MM.1S (cell line): ENCODE results near the gene PRR33.

ENCODE experiments used
- DNase-seq: peaks from one replicate; pipeline ENCODE4 v3.0.0-alpha.2; 2015
- H2AFZ ChIP-seq: fragments of 300-600 bp; sonication (generic); 2 replicates; pipeline ENCODE4 v1.6.0; 2016; ENCODE audit warnings: antibody characterized with exemption, low read length
- H3F3A ChIP-seq: fragments of 300-600 bp; sonication (generic); 2 replicates; pipeline ENCODE4 v1.6.1; 2016; ENCODE audit warnings: mild to moderate bottlenecking, antibody characterized with exemption, low read length, moderate library complexity, mixed read lengths; ENCODE audit not compliant: insufficient read depth
- H3K27ac ChIP-seq: fragments of 300-600 bp; sonication (generic); 2 replicates; pipeline ENCODE4 v1.5.1; 2016; ENCODE audit warnings: mild to moderate bottlenecking, low read length
- H3K27me3 ChIP-seq: fragments of 300-600 bp; sonication (generic); replicated peaks from 2 replicates; pipeline ENCODE4 v1.6.0; 2016; ENCODE audit warnings: low read length; ENCODE audit not compliant: insufficient read depth
- H3K36me3 ChIP-seq: fragments of 300-600 bp; sonication (generic); replicated peaks from 2 replicates; pipeline ENCODE4 v1.6.1; 2016; ENCODE audit warnings: mild to moderate bottlenecking, low read length, mixed read lengths; ENCODE audit not compliant: insufficient read depth
- H3K4me1 ChIP-seq: fragments of 300-600 bp; sonication (generic); 2 replicates; pipeline ENCODE4 v1.6.1; 2016; ENCODE audit warnings: low read length, mixed read lengths
- H3K4me2 ChIP-seq: fragments of 300-600 bp; sonication (generic); 2 replicates; pipeline ENCODE4 v1.6.0; 2016; ENCODE audit warnings: low read depth, low read length
- H3K4me3 ChIP-seq: fragments of 300-600 bp; sonication (generic); 2 replicates; pipeline ENCODE4 v1.5.1; 2016; ENCODE audit warnings: low read length, mixed read lengths
- H3K79me2 ChIP-seq: fragments of 300-600 bp; sonication (generic); 2 replicates; pipeline ENCODE4 v1.6.1; 2016; ENCODE audit warnings: mixed run types, low read length, mixed read lengths
- H3K9ac ChIP-seq: fragments of 300-600 bp; sonication (generic); 2 replicates; pipeline ENCODE4 v1.6.1; 2016; ENCODE audit warnings: low read length, mixed read lengths
- H3K9me2 ChIP-seq: fragments of 300-600 bp; sonication (generic); replicated peaks from 2 replicates; pipeline ENCODE4 v1.6.1; 2016; ENCODE audit warnings: mild to moderate bottlenecking, low read length, mixed read lengths; ENCODE audit not compliant: insufficient read depth
- H3K9me3 ChIP-seq: fragments of 300-600 bp; sonication (generic); replicated peaks from 2 replicates; pipeline ENCODE4 v1.6.1; 2016; ENCODE audit warnings: mild to moderate bottlenecking, low read length, mixed read lengths; ENCODE audit not compliant: insufficient read depth
- H4K20me1 ChIP-seq: fragments of 300-600 bp; sonication (generic); 2 replicates; pipeline ENCODE4 v1.6.1; 2016; ENCODE audit warnings: mild to moderate bottlenecking, low read length, moderate library complexity, mixed read lengths; ENCODE audit not compliant: insufficient read depth
- CTCF ChIP-seq: fragments of 300-600 bp; sonication (generic); IDR thresholded peaks from 2 replicates; pipeline ENCODE4 v1.5.1; 2016; ENCODE audit warnings: antibody characterized with exemption, low read length, mixed read lengths
- EZH2 ChIP-seq: fragments of 300-600 bp; sonication (generic); optimal IDR thresholded peaks from 2 replicates; pipeline ENCODE3; 2017; ENCODE audit warnings: low read depth, mild to moderate bottlenecking, antibody characterized with exemption, low read length, mixed read lengths
- EZH2phosphoT487 ChIP-seq: fragments of 300-600 bp; sonication (generic); IDR thresholded peaks from 2 replicates; pipeline ENCODE4 v1.6.1; 2018; ENCODE audit warnings: antibody characterized with exemption, low read length

PRR33 gene

GRCh38 chr11:1894759-1895158 lies 3.1 kb upstream of the PRR33 start:
- H3K4me3 ChIP-seq = no peak overlapping the region
- H3K9ac ChIP-seq = no peak overlapping the region
- DNase-seq = no peak
- H3K9me3 ChIP-seq = no peaks in the 10 kb centered on the region
- H3K4me2 ChIP-seq = no peak overlapping the region
- H3K79me2 ChIP-seq = no peaks in the 10 kb centered on the region
- no peaks in the 10 kb centered on the region for H3K4me1 ChIP-seq
- H3K36me3 ChIP-seq = no peaks in the 10 kb centered on the region
- H3K27ac ChIP-seq = no peak overlapping the region
- no peaks in the 10 kb centered on the region for H3K9me2 ChIP-seq
- no peaks in the 10 kb centered on the region for H4K20me1 ChIP-seq
- H3K27me3 ChIP-seq = peaks cover 52% of the 10 kb centered on the region
- TF ChIP-seq CTCF (no peak), EZH2 (no peak), EZH2phosphoT487 (no peak)
- H3F3A ChIP-seq = no peaks in the 10 kb centered on the region
- no peak overlapping the region for H2AFZ ChIP-seq

GRCh38 chr11:1893581-1894359 lies 2.1 kb upstream of the PRR33 start:
- no peaks in the 10 kb centered on the region for H3K36me3 ChIP-seq
- TF ChIP-seq EZH2 (no peak), EZH2phosphoT487 (no peak), CTCF (no peak)
- H3K9me3 ChIP-seq = no peaks in the 10 kb centered on the region
- no peak overlapping the region for H3K4me2 ChIP-seq
- no peaks in the 10 kb centered on the region for H3F3A ChIP-seq
- no peaks in the 10 kb centered on the region for H3K79me2 ChIP-seq
- no peaks in the 10 kb centered on the region for H3K4me1 ChIP-seq
- H3K9ac ChIP-seq = no peak overlapping the region
- H2AFZ ChIP-seq = no peak overlapping the region
- no peaks in the 10 kb centered on the region for H4K20me1 ChIP-seq
- DNase-seq = no peak
- no peaks in the 10 kb centered on the region for H3K9me2 ChIP-seq
- H3K27me3 ChIP-seq = peaks cover 42% of the 10 kb centered on the region
- no peak overlapping the region for H3K27ac ChIP-seq
- no peak overlapping the region for H3K4me3 ChIP-seq

GRCh38 chr11:1892558-1892957 lies 863 bp upstream of the PRR33 start:
- no peaks in the 10 kb centered on the region for H4K20me1 ChIP-seq
- no peak overlapping the region for H2AFZ ChIP-seq
- no peaks in the 10 kb centered on the region for H3K79me2 ChIP-seq
- H3K9ac ChIP-seq = no peak overlapping the region
- no peaks in the 10 kb centered on the region for H3K36me3 ChIP-seq
- no peaks in the 10 kb centered on the region for H3K4me1 ChIP-seq
- H3K27ac ChIP-seq = no peak overlapping the region
- H3K9me3 ChIP-seq = no peaks in the 10 kb centered on the region
- peaks cover 30% of the 10 kb centered on the region for H3K27me3 ChIP-seq
- DNase-seq = no peak
- H3K4me3 ChIP-seq = no peak overlapping the region
- TF ChIP-seq EZH2 = no peak
- TF ChIP-seq EZH2phosphoT487 = no peak
- TF ChIP-seq CTCF = no peak
- H3K4me2 ChIP-seq = no peak overlapping the region
- H3K9me2 ChIP-seq = no peaks in the 10 kb centered on the region
- H3F3A ChIP-seq = no peaks in the 10 kb centered on the region
